BLaER1 treated with 17β-estradiol and CSF1 and Interleukin-3, amounts not matched to agents 10 nM and 100 nM (cell line): ENCODE data around the gene PTPN20.

Source experiments
- H3K27ac ChIP-seq, 11 experiments: shearing (Covaris generic); formaldehyde crosslinking; 2 replicates each; pipeline ENCODE4 v1.8.1; 2022
- H3K27me3 ChIP-seq, 11 experiments: shearing (Covaris generic); formaldehyde crosslinking; 2 replicates each; pipeline ENCODE4 v1.8.1; 2022
- H3K36me3 ChIP-seq, 11 experiments: shearing (Covaris generic); formaldehyde crosslinking; 2 replicates each; pipeline ENCODE4 v1.8.1; 2022
- H3K4me1 ChIP-seq, 10 experiments: shearing (Covaris generic); formaldehyde crosslinking; 2 replicates each; pipeline ENCODE4 v1.8.1; 2022
- H3K4me2 ChIP-seq, 11 experiments: shearing (Covaris generic); formaldehyde crosslinking; 2 replicates each; pipeline ENCODE4 v1.8.1; 2022
- H3K4me3 ChIP-seq, 10 experiments: shearing (Covaris generic); formaldehyde crosslinking; 2 replicates each; pipeline ENCODE4 v1.8.1; 2022
- H3K9ac ChIP-seq, 11 experiments: shearing (Covaris generic); formaldehyde crosslinking; 2 replicates each; pipeline ENCODE4 v1.8.1; 2022
- H3K9me3 ChIP-seq, 11 experiments: shearing (Covaris generic); formaldehyde crosslinking; replicated peaks in 1 of 11; 2 replicates each; pipeline ENCODE4 v1.8.1; 2022
- H4K20me1 ChIP-seq, 11 experiments: shearing (Covaris generic); formaldehyde crosslinking; 2 replicates each; pipeline ENCODE4 v1.8.1; 2022
- Cebpa-rat ChIP-seq, 11 experiments: shearing (Covaris generic); IDR thresholded peaks; 2 replicates each; pipeline ENCODE4 v1.8.1; 2022

The PTPN20 gene

GRCh38 chr10:47028466-47028865 is 117.2 kb downstream of the PTPN20 start:
- Histone ChIP-seq H3K4me1 (peaks cover 0 to 14% (median 11%) of the 10 kb centered on the region in 10 experiments; a peak in 13 of 20 replicates), H3K36me3 (no peaks in the 10 kb centered on the region), H3K27me3 (no peaks in the 10 kb centered on the region), H4K20me1 (no peaks in the 10 kb centered on the region), H3K9me3 (no peaks in the 10 kb centered on the region), H3K9ac (no peak overlapping the region), H3K4me3 (no peak overlapping the region), H3K27ac (no peak overlapping the region), H3K4me2 (peak overlapping the region in 8 of 11 experiments; percentile 23 to 66 (median 48); a peak in 12 of 22 replicates)
- TF ChIP-seq Cebpa-rat (IDR thresholded peaks at IDR 0.05), result no peak

DNA sequence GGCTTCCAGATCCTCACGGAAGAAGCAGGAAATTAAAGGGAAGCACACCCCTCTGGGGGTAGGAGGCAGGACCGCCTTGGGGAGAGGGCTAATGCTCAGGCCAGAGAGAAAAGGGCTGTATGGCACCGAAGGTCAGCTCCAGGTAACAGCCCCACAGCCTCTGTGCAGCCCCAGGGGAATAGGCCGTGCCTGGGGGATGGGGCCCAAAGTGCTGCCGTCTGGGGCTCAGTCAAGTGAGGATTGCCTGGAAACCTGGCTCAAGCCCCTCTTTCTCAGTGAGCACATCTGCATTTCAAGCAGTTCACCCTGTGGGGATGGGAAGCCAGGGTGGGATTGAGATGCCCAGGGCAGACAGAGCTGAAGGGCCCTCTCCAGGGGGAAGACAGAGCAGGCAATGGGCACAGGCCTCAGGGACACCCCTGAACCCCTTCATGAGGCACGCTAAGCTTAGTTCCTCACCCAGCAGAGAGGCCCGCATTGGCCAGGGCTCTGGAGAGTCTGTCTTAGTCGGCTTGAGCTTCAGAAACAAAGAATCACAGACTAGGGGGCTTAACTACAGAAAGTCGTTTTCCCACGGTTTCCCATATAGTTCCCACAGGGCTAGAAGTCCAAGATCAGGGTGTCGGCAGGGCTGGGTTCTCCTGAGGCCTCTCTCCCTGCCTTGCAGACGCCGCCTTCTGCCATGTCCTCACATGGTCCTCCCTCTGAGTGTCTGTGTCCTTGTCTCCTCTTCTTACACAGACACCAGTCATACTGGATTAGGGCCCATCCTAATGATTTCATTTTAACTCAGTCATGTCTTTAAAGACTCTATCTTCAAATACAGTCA is 118.2 kb downstream of the PTPN20 start:
- no peaks in the 10 kb centered on the region for H4K20me1 ChIP-seq

GRCh38 chr10:47030191-47030703 is 119.0 kb downstream of the PTPN20 start:
- no peak overlapping the region for H3K27ac ChIP-seq
- no peaks in the 10 kb centered on the region for H3K27me3 ChIP-seq
- H3K4me2 ChIP-seq, result no peak overlapping the region
- H4K20me1 ChIP-seq, result no peaks in the 10 kb centered on the region
- H3K9me3 ChIP-seq, result no peaks in the 10 kb centered on the region
- H3K9ac ChIP-seq, result no peak overlapping the region
- no peak for TF ChIP-seq Cebpa-rat (IDR thresholded peaks at IDR 0.05)
- H3K4me3 ChIP-seq, result no peak overlapping the region
- H3K4me1 ChIP-seq, result peaks cover 0 to 22% (median 18%) of the 10 kb centered on the region in 10 experiments; a peak in 15 of 20 replicates
- H3K36me3 ChIP-seq, result no peaks in the 10 kb centered on the region

More for the DNA sequence above, 118.2 kb downstream of the PTPN20 start:
- no peaks in the 10 kb centered on the region for H3K36me3 ChIP-seq
- H3K4me2 ChIP-seq, result peak overlapping the region in 8 of 11 experiments; percentile 23 to 66 (median 48); a peak in 14 of 22 replicates
- H3K4me1 ChIP-seq, result peaks cover 0 to 14% (median 11%) of the 10 kb centered on the region in 10 experiments; a peak in 13 of 20 replicates
- no peaks in the 10 kb centered on the region for H3K9me3 ChIP-seq
- no peak overlapping the region for H3K27ac ChIP-seq
- H3K4me3 ChIP-seq, result no peak overlapping the region
- H3K27me3 ChIP-seq, result no peaks in the 10 kb centered on the region
- no peak for TF ChIP-seq Cebpa-rat (IDR thresholded peaks at IDR 0.05)
- H3K9ac ChIP-seq, result peak overlapping the region in 2 of 11 experiments; percentile 18 to 24; a peak in 2 of 22 replicates

- Histone ChIP-seq H3K4me2 (no peak overlapping the region), H3K4me3 (no peak overlapping the region), H3K36me3 (no peaks in the 10 kb centered on the region), H3K9me3 (no peaks in the 10 kb centered on the region), H4K20me1 (no peaks in the 10 kb centered on the region), H3K27me3 (no peaks in the 10 kb centered on the region), H3K4me1 (peaks cover 0 to 22% (median 18%) of the 10 kb centered on the region in 10 experiments; a peak in 15 of 20 replicates), H3K9ac (no peak overlapping the region), H3K27ac (no peak overlapping the region)
- no peak for TF ChIP-seq Cebpa-rat (IDR thresholded peaks at IDR 0.05)
These were observed 120.1 kb downstream of the PTPN20 start for GRCh38 chr10:47031211-47031900.

DNA sequence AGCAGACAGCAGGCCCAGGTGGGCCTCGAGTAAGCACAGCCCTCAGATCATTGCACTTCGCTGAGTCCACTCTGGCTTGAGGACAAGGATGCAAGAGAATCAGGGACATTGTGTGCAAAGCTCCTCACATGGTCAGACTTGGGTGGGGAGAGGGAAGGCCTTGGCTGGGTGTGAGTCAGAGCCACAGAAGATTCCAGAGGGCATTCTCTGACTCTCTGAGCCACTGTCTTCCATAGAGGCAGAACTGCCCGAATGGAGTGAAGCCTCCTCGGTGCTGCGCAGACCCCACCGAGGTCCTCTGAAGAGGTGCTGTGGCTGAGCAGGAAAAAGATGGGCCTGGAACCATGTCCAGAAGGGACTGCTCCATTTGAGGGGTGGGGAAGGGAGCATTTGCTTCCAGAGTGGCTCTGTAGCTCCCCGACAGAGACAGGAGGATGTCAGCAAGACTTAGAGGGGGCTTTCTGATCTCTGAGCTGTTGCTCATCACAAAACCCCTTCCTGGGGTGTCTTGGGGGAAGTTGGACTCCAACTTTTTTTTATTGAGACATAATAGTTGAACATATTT is 120.8 kb downstream of the PTPN20 start:
- Histone ChIP-seq H3K27me3 (no peaks in the 10 kb centered on the region), H3K4me2 (no peak overlapping the region), H3K9ac (no peak overlapping the region), H3K36me3 (no peaks in the 10 kb centered on the region), H4K20me1 (no peaks in the 10 kb centered on the region), H3K9me3 (no peaks in the 10 kb centered on the region), H3K4me1 (peaks cover 0 to 22% (median 18%) of the 10 kb centered on the region in 10 experiments; a peak in 15 of 20 replicates), H3K27ac (no peak overlapping the region), H3K4me3 (no peak overlapping the region)
- TF ChIP-seq Cebpa-rat (IDR thresholded peaks at IDR 0.05), result no peak

- Histone ChIP-seq H3K4me2 (no peak overlapping the region), H3K9me3 (no peaks in the 10 kb centered on the region), H4K20me1 (no peaks in the 10 kb centered on the region; a peak in 1 of 22 replicates), H3K4me1 (peaks cover 0 to 22% (median 18%) of the 10 kb centered on the region in 10 experiments; a peak in 15 of 20 replicates), H3K4me3 (no peak overlapping the region), H3K27me3 (no peaks in the 10 kb centered on the region), H3K27ac (no peak overlapping the region), H3K9ac (no peak overlapping the region), H3K36me3 (no peaks in the 10 kb centered on the region)
- no peak for TF ChIP-seq Cebpa-rat (IDR thresholded peaks at IDR 0.05)
These were observed 121.9 kb downstream of the PTPN20 start for GRCh38 chr10:47033081-47033480.

DNA sequence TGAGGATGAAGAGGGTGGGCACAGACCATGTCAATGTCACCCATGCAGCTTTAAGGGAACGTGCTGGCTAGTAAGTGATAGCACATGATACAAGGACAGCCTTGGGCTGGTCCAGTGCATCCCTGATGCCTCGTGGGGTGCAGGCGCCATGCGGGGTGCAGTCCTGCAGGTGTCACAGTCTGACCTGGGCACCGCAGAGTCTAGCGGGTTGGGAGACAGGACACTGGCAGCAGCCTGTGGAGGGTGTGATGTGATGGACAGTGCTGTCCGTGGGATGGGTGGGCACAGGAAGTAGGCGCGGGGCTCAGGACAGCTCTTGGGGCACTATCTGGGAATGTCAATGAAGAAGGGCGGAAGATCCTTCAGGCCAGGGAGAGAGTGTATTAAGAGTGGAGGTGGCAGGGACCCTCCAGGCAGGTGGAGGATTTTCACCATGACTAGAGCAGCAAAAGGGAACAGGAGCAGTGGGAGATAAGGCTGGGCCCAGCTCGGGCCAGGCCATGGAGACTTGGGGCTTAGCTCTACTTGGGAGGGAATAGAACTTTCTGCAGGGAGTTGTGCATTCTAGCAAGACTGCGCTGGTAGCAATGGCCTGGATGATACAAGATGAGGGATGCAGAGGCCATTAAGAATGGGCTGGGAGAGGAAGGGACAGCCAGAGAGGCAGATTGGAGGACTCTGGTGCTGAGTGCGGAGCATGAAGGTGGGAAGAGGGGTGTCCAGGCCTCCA is 122.5 kb downstream of the PTPN20 start:
- H3K4me1 ChIP-seq, result peaks cover 0 to 18% (median 16%) of the 10 kb centered on the region in 10 experiments; a peak in 15 of 20 replicates
- H3K9me3 ChIP-seq, result no peaks in the 10 kb centered on the region
- TF ChIP-seq Cebpa-rat (IDR thresholded peaks at IDR 0.05), result no peak
- no peak overlapping the region for H3K9ac ChIP-seq
- no peak overlapping the region for H3K27ac ChIP-seq
- H3K27me3 ChIP-seq, result no peaks in the 10 kb centered on the region
- H3K4me3 ChIP-seq, result no peak overlapping the region
- no peaks in the 10 kb centered on the region; a peak in 1 of 22 replicates for H4K20me1 ChIP-seq
- H3K36me3 ChIP-seq, result no peaks in the 10 kb centered on the region
- no peak overlapping the region for H3K4me2 ChIP-seq

GRCh38 chr10:47034441-47035051 is 123.3 kb downstream of the PTPN20 start:
- TF ChIP-seq Cebpa-rat (IDR thresholded peaks at IDR 0.05), result no peak
- Histone ChIP-seq H3K27ac (no peak overlapping the region), H3K4me2 (peak overlapping the region in 5 of 11 experiments; percentile 16 to 40 (median 28); a peak in 9 of 22 replicates), H3K4me3 (no peak overlapping the region), H3K9ac (no peak overlapping the region), H4K20me1 (no peaks in the 10 kb centered on the region; a peak in 1 of 22 replicates), H3K27me3 (no peaks in the 10 kb centered on the region), H3K36me3 (no peaks in the 10 kb centered on the region), H3K4me1 (peaks cover 0 to 9% (median 8%) of the 10 kb centered on the region in 10 experiments; a peak in 14 of 20 replicates), H3K9me3 (no peaks in the 10 kb centered on the region)
